ENCODE results near the gene GGTLC3.
"Not testable (repeated sequence)": the region's sequence is repeated elsewhere in the genome, so short reads cannot be mapped to it uniquely, and the experiment has no call there.

GGTLC3 gene

GRCh38 chr22:18513454-18513853, 4.5 kb downstream of the GGTLC3 start:
- H3K27ac ChIP-seq = not testable (repeated sequence)

- H3K27ac ChIP-seq = not testable (repeated sequence)
Observed at GRCh38 chr22:18512378-18512777, 5.6 kb downstream of the GGTLC3 start.

GRCh38 chr22:18511327-18511726, 6.6 kb downstream of the GGTLC3 start:
- H3K27ac ChIP-seq = not testable (repeated sequence)

- not testable (repeated sequence) for H3K27ac ChIP-seq
Observed at GRCh38 chr22:18496227-18496626, 21.7 kb downstream of the GGTLC3 start.
